HG03095 (cell line): Measurements from ENCODE around the gene MUC2.

ENCODE experiments used
- ATAC-seq: cut with Tn5 transposase; IDR thresholded peaks from one replicate; pipeline ENCODE4 v1.9.1; 2021; ENCODE audit warnings: moderate library complexity; ENCODE audit not compliant: unreplicated experiment

The MUC2 gene

DNA sequence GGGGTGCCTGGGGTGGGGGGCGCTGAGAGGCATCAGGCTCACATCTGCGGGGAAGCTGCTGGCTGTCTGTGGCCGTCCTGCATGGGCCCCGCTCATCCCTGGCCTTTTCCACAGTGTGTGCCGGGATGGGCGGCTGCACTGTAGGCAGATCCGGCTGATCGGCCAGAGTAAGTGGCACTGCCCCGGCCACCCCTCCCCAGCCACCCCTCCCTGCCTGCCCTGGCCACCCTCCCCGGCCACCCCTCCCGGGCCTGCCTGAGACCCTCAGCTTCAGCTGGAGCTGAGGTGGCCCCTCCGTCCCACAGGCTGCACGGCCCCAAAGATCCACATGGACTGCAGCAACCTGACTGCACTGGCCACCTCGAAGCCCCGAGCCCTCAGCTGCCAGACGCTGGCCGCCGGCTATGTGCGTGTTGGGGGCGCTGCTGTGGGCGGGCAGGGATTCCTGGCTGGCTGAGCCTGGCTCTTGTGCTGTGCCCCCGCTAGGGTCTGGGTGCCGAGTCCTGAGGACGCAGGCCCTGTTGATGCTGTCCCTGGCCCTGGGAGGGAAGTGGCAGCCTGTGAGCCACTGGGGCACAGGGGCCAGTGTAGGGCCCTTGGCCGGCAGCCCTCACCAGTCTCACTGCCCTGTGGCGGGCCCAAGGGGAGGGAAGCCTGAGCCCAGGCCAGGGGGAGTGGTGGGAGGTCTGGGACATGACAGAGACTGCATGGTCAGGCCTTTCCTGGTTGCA, 10.9 kb downstream of the MUC2 start:
- ATAC-seq: no peak

GRCh38 chr11:1086171-1087102, 11.8 kb downstream of the MUC2 start:
- ATAC-seq: no peak

- ATAC-seq: no peak
Measured at GRCh38 chr11:1087279-1087960, 12.7 kb downstream of the MUC2 start.

- no peak for ATAC-seq
Measured at GRCh38 chr11:1087961-1088926, 13.6 kb downstream of the MUC2 start.

DNA sequence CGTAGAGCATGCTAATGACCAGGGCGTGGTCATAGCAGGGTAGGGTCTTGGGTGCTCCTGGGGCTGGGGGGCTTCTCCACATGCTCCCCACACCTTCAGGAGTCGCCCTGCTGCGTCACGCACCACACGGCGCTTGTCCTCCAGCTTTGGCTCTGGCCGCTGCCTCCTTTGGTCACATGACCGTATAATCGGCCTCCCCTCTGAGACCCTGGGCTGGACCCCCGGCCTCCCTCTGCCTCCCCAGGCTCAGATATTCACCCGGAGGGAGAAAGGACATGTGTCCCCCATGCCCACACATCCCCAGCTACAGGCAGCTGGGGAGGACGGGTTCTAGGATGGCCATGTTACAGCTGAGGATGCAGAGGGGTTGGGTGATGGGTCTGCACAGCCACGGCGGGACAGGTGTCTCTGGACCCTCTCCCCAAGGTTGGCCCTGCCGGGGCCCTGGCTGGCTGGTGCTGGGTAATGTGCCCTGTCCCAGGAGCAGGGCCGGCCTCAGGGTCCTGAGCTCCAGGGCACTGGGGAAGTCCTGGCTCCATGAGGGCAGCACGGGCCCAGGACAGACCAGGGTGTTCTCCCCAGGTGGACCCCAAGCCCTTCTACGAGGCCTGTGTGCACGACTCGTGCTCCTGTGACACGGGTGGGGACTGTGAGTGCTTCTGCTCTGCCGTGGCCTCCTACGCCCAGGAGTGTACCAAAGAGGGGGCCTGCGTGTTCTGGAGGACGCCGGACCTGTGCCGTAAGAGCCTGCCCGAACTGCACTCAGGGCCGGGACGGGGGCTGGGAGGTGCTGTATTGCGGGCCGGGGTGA, 14.5 kb downstream of the MUC2 start:
- ATAC-seq: no peak

DNA sequence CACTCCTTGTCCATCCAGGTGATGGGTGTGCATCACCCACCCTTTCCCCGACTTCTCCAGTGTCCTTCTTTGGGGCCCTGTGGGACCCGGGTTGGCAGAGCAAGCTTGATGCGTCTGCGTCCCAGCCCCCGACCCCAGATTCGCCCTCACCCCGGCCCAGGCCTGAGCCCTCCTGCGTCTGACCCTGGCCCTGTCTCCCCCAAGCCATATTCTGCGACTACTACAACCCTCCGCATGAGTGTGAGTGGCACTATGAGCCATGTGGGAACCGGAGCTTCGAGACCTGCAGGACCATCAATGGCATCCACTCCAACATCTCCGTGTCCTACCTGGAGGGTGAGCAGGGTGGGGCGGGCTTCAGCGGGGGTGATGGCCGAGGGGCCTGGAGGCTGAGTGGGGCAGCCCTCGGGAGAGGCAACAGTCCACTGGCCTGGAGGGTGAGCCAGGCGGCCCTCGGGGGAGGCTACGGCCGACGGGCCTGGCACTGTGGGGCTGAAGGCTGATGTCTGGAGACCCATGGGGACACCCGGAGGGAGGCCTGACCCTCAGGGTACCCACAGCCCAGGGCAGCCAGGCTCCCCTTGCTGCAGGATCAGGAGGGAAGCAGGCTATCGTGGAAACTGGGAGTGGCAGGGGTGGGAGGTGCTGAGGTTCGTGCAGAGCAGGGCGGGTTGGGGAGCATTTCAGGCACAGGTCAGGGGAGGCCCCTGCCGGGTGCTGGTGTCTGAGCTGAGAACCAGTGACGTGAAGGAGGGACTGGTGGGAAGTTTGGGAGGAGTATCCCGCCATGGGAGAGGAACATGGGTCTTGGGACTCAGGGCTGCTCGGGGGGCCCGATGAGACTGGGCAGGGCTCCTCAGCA, 15.3 kb downstream of the MUC2 start:
- no peak for ATAC-seq

DNA sequence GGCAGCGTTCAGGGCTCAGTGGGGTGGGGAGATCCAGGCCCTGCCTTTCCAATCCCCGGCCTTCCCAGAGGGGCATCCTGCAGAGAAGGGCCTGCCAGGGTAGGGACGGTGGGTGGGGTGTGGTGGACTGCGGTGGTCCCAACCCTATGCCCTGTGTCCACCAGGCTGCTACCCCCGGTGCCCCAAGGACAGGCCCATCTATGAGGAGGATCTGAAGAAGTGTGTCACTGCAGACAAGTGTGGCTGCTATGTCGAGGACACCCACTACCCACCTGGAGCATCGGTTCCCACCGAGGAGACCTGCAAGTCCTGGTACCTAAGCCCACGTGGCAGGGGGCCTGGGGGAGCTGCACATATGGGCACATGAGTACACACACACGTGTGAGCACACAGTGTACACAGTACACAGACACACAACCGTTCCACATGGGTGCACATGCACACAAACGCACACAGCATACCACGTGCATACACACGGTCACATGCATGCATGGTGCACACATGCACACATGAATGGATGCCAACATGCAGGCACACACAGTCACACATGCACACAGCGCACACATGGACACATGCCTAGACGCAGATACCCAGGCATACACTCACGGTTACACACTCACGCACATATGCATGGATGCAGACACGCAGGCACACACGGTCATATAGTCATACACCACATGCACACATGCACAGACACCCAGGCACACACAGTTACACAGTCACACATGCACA, 16.1 kb downstream of the MUC2 start:
- no peak for ATAC-seq

DNA sequence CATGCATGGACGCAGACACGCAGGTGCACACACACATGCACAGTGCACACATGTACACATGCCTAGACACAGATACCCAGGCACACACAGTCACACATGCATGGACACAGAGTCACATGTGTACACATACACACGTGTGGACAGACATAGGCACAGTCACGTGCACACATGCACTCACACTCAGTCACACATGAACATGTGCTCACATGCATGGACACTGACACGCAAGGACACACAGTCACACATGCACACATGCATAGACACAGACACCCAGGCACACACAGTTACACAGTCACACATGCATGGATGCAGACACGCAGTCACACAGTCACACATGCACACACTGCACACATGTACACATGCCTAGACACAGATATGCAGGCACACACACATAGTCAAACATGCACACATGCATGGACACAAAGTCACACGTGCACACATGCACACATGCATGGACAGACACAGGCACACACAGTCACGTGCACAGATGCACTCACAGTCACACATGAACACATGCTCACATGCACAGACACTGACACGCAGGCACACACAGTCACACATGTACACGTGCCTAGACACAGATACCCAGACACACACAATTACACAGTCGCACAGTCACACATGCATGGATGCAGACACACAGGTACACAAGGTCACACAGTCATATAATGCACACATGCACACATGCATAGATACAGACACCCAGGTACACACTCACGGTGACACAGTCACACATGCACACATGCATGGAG, 16.8 kb downstream of the MUC2 start:
- ATAC-seq: no peak

GRCh38 chr11:1092145-1092670, 17.5 kb downstream of the MUC2 start:
- no peak for ATAC-seq

GRCh38 chr11:1092919-1093318, 18.2 kb downstream of the MUC2 start:
- no peak for ATAC-seq

DNA sequence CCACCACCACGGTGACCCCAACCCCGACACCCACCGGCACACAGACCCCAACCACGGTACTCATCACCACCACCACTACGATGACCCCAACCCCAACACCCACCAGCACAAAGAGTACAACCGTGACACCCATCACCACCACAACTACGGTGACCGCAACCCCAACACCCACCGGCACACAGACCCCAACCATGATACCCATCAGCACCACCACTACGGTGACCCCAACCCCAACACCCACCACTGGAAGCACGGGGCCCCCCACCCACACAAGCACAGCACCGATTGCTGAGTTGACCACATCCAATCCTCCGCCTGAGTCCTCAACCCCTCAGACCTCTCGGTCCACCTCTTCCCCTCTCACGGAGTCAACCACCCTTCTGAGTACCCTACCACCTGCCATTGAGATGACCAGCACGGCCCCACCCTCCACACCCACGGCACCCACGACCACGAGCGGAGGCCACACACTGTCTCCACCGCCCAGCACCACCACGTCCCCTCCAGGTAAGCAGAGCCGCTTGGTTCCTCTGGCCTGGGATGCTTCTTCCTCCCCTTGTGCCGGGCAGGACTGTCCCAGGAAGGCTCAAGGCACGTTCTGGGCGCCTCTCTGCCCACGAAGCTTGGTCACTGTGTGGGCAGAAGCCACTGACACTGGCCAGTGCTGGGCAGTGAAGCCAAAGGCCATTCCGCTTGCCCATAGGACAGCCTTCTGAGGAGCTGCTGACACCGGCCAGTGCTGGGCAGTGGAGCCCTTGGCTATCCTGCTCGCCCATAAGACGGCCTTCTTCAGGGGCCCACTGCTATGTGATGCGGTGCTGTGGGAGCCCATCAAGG, 25.1 kb downstream of the MUC2 start:
- no peak for ATAC-seq

DNA sequence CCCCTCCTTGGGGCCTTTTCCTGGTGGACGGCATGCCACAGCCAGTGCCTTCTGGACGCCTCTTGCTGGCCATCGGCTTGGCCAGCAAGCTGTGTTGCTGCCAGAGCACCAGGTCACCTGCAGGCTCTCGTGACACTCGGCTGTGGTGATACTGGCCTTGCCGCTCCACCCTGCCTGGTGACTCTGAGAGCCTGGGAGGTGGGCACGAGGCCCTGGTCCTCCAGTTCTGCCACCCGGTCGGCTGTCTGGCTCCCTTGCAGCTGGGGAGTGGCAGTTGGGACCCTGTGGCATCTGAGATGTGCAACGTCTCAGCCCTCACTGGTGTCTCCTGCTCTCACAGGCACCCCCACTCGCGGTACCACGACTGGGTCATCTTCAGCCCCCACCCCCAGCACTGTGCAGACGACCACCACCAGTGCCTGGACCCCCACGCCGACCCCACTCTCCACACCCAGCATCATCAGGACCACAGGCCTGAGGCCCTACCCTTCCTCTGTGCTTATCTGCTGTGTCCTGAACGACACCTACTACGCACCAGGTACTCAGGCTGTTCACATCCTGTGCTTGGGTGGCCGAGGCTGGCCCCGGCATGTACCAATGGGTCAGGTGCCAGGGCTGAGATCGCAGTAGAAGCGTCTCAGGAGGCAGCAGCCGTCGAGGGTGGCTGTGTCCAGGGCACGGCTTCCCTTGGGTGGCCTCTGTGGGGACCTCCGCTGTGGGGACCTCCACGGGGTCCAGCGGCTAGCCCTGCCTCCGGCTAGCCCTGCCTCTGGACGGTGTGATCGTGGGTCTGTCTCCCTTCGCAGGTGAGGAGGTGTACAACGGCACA, 26.0 kb downstream of the MUC2 start:
- ATAC-seq: no peak

GRCh38 chr11:1101318-1102089, 26.8 kb downstream of the MUC2 start:
- no peak for ATAC-seq

DNA sequence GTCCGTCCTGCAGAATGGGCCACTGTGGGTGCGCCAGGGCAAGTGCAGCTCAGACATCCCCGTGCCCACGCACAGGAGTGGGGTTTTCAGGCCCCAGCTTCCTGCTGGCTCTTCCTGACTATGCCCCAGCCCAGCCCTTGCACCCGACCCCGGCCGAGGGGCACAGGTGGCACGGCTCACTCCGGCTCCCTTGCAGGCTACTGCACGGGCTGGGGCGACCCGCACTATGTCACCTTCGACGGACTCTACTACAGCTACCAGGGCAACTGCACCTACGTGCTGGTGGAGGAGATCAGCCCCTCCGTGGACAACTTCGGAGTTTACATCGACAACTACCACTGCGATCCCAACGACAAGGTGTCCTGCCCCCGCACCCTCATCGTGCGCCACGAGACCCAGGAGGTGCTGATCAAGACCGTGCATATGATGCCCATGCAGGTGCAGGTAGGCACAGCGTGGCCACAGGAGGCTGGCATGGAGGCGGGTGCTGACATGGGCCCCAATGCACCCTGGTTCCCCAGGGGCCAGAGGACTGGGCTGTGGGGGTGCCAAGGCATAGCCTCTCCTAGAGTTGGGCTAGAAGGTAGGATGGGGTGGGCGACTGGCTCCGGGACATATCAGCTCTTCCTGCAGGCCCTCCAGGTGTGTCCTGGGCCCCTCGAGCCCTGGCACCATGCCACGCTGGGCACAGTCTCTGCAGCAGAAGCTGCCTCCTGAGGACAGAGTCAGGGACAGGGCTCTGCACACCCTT, 27.7 kb downstream of the MUC2 start:
- ATAC-seq: no peak
